GM21526 (cell line): Measurements from ENCODE around the gene TBC1D5.
"Not testable (repeated sequence)": the region's sequence is repeated elsewhere in the genome, so short reads cannot be mapped to it uniquely, and the experiment has no call there.

Experiments used
- ATAC-seq: cut with Tn5 transposase; IDR thresholded peaks from one replicate; pipeline ENCODE4 v1.9.1; 2021; ENCODE audit warnings: moderate library complexity; ENCODE audit not compliant: unreplicated experiment, low FRiP score

TBC1D5 gene

GRCh38 chr3:17132286-17133115 is 609.9 kb downstream of the TBC1D5 start:
- ATAC-seq: no peak

DNA sequence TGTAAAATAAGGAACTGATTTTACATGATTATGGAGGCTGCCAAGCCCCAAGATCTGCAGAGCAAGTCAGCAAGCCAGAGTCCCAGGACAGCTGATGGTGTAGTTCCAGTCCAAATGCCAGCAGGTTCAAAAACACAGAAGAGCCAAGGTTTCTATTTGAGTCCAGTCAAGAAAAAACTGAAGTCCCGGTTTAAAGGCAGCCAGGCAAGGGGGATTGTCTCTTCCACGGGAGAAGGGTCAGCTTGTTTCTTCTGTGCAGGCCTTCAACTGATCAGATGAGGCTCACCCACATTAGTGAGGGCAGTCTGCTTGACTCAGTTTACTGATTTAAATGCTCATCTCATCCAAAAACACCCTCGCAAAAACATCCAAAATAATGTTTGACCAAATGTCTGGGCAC is 611.5 kb downstream of the TBC1D5 start:
- no peak for ATAC-seq

DNA sequence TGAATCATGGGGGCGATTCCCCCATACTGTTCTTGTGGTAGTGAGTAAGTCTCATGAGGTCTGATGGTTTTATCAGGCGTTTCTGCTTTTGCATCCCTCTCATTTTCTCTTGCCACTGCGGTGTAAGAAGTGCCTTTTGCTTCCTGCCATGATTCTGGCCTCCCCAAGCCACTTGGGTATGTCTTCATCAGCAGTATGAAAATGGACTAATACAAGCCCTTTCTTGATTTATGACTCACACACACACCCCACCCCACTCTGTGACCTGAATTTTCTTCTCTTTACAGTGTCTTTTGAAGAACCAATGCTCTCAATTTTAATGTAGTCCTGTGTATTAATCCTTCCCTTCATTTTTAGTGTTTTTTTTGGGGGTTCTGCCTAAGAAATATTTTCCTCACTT is 612.9 kb downstream of the TBC1D5 start:
- ATAC-seq: no peak

DNA sequence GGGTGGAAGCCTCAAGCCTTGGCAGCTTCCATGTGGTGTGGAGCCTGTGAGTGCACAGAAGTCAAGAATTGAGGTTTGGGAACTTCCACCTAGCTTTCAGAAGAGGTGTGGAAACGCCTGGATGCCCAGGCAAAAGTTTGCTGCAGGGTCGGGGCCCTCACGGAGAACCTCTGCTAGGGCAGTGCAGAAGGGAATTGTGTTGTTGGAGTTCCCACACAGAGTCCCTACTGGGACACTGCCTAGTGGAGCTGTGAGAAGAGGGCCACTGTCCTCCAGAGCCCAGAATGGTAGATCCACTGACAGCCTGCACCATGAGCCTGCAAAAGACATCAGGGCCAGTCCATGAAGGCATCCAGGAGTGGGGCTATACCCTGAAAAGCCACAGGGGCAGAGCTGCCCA is 613.8 kb downstream of the TBC1D5 start:
- not testable (repeated sequence) for ATAC-seq

DNA sequence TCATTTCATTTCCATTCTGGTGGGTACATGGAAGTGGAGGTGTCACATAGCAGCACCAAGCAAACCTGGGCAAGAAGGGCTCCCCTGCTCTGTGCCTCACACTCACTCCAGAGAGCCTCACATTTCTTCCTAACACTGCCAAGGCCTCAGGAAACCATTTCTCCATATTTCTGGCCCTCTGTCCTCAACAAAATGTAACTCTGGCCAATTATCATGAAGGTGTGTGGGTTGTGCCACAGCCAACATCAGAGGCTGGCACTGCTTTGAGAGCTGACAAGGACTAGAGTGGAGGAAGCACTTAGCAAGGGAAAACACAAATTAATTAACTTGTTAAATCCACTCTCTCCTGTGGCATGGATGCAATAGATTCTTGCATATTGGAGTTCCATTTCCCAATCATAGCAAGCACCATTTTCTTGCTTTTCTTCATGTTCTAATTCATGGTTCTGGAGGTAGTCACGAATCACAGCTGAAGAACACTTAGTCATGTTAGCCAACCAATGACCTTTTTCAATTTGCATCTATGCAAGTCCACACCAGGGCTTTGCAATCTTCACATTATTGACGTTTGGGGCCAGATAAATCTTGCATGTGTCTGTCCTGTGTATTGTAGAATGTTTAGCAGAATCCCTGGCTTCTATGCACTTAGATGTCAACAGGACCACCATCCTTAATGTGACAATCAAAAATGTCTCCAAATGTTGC is 616.5 kb downstream of the TBC1D5 start:
- no peak for ATAC-seq

DNA sequence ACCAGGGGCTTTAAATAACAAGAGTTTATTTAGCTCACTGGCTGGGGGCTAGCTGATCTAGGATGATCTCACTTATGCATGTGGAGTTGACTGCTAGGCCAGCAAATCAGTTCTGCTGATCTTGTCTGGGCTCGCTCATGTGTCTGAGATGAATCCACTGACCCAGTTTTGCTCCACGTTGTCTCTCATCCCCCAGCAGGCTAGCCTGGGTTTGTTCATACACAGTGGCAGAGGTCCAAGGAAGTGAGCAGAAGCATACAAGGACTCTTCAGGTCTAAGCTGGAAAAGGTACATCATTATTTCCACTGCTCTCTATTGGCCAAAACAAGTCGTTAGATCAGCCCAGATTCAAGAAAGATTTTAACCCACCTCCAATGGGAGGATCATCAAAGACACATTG is 619.7 kb downstream of the TBC1D5 start:
- ATAC-seq: no peak

DNA sequence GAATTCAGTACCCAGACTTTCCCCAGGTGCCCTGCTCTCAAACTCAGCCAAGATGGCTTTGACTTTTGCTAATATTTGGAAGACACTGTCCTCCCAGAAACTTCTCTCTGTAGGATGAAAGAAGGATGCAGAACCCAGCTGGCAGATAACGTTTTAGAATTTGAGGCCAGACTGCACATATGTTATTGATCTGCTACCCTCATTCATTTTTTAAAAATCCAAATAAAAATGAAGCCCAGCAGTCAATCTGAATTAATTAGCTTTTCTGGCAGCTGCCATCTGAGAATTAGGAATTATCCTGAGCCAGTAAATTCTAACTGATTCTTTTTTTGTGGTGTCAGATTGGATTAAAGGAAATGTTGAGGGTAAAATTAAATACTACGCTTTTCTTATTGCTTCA is 621.1 kb downstream of the TBC1D5 start:
- no peak for ATAC-seq

DNA sequence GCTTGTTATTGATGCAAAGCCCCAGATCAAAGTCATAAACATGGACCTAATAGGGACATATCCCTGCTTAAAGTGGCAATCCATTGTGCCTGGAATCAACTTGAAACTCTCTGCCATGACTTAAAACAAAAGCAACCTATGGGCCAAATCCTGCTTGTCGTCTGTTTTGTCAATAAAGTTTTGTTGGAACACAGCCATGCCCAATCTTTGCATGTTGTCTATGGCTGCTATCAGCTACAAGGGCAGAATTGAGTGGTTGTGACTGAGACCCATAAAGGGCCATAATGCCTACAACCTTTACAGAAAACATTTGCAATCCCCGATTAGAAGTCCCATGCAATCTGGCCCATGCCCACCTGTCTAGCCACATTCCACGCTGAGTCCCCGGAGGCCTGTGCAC is 622.3 kb downstream of the TBC1D5 start:
- ATAC-seq: no peak

- no peak for ATAC-seq
These were observed 623.0 kb downstream of the TBC1D5 start for GRCh38 chr3:17119201-17120072.

GRCh38 chr3:17118771-17119170 is 623.7 kb downstream of the TBC1D5 start:
- ATAC-seq: no peak

DNA sequence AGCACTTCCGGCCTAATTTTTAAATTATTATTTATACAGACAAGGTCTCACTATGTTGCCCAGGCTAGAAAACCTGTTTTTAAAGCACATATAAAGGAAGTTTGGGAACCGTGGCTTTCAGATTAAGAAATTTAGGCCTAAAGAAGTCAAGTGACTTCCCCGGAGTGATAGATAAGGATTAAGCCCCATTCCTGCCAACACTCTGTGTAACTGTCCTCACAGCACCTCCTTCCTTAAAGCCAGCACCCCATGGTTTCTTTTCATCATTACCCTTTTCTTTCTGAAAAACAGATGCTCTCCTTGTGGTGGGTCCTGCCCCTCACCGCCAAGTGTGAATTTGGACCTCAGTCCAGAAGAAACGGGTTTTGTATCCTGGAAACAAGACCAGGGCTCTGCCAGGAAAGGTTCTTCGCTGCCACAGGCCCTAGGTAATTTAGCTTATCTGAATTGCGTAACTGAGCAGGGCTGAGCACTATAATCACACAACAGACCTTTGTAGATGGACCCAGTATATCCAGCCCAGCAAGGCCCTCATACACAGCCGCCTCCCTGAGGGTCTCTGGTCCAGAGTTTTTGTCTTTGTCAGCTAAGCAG is 626.3 kb downstream of the TBC1D5 start:
- no peak for ATAC-seq

DNA sequence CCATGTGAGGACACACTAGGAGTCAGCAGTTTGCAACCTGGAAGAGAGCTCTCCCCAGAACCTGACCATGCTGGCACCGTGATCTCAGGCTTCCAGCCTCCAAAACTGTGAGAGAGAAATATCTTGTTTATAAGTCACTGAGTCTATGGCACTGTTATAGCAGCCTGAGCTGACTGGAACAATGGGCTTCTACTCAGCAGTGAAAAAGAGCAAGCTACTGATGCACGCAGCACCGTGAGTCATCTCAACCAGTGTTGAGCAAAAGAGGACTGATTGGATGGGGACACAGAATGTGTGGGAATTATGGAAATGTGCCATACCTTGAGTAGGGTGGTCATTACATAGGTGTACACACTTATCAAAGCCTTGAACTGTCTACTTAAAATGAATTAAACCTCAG is 627.2 kb downstream of the TBC1D5 start:
- no peak for ATAC-seq

GRCh38 chr3:17111586-17111985 is 630.8 kb downstream of the TBC1D5 start:
- no peak for ATAC-seq

- ATAC-seq: peak; percentile 56
These were observed 631.6 kb downstream of the TBC1D5 start for GRCh38 chr3:17110660-17111396.
